KOPT-K1 (cell line): Measurements from ENCODE around the gene LBHD2.

Source experiments
- H3K27ac ChIP-seq: fragments of 200-600 bp; sonication (generic); 2 replicates; pipeline ENCODE4 v1.5.1; 2016; ENCODE audit warnings: antibody characterized with exemption, mild to moderate bottlenecking, low read depth, low read length; ENCODE audit not compliant: poor library complexity, severe bottlenecking
- H3K36me3 ChIP-seq: fragments of 200-600 bp; sonication (generic); 2 replicates; pipeline ENCODE4 v1.5.1; 2017; ENCODE audit warnings: antibody characterized with exemption, mild to moderate bottlenecking, low read length, moderate library complexity; ENCODE audit not compliant: insufficient read depth
- H3K9me3 ChIP-seq: fragments of 200-600 bp; sonication (generic); 2 replicates; pipeline ENCODE4 v1.5.1; 2017; ENCODE audit warnings: antibody characterized with exemption, low read length, mild to moderate bottlenecking; ENCODE audit not compliant: insufficient read depth, poor library complexity, severe bottlenecking

The LBHD2 gene

DNA sequence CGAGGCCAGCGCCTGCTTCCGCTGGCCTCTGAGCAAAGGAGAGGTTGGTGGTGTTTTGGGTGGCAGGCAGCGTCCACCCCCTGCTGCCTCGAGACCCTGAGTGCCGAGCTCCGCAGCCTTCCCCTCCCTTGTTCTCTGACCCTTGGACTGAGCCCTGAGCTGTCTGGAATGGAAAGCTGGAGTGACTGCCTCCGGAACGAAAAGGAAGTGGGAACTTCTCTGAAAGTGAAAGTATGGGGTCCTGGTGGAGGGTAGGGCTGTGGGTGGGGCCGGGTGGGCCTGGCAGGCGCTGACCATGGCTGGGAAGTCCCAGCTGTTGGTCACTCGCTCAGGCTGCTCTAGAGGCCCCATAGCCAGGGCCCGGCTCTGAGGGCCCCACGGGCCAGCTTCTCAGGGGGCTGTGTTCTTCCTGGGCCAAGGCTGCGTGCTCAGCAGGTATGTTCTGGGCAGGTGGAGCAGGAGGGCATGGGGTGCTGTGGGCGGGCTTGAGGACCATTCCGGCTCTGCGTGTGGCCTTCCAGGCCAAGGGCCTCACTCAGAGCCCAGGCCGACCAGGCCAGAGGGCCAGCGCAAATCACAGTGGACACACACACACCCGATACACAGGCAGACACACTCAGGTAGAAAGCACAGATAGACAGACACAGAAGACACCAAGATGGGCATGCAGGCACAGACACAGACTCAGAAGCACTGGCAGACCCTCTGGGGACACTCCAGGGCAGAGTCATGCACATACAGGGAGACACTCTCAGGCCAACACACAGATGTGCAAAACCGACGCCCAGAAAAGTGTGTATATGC is 10.6 kb downstream of the LBHD2 start, which contains the start of gene EXOC3L4:
TSS of gene EXOC3L4 (plus strand) at position 320 of the 804 bp plus-strand sequence. CDS start 5,495 bp downstream, outside the sequence.
- no peaks in the 10 kb centered on the region for H3K9me3 ChIP-seq
- no peaks in the 10 kb centered on the region for H3K36me3 ChIP-seq
- no peak within 1 kb of the TSS for H3K27ac ChIP-seq

DNA sequence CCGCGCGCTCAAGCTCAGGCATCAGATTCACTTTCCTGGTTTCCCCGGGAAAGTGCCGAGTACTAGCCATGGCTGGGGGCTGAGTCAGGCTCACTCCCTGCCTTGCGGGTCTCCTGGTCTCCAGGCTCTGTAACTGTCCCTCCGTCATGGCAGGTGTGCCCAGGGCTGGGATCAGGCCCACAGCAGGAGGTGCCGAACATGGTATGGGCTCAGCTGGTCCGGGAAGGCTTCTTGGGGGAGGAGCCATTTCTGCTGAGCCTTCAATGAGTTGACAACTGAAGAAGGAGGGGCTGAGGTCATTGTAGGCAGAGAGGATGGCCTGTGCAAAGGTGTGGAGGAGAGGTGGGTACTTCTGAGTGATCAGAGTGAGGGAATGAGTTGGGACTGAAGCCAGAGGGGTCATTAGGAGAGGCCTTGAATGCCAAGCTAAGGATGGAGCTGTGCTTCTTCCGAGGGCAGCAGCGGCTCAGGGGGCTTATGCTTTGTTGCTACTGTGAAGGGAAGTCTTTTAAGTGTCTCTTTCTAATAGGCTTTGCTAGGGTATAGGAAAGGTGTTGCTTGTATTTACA is 11.3 kb downstream of the LBHD2 start:
- H3K36me3 ChIP-seq = no peaks in the 10 kb centered on the region
- no peaks in the 10 kb centered on the region for H3K9me3 ChIP-seq
- H3K27ac ChIP-seq = no peak overlapping the region

- Histone ChIP-seq H3K36me3 (no peaks in the 10 kb centered on the region), H3K27ac (no peak overlapping the region), H3K9me3 (no peaks in the 10 kb centered on the region)
Observed at GRCh38 chr14:103096387-103096786, 12.4 kb downstream of the LBHD2 start.

- no peaks in the 10 kb centered on the region for H3K9me3 ChIP-seq
- H3K27ac ChIP-seq = no peak overlapping the region
- H3K36me3 ChIP-seq = no peaks in the 10 kb centered on the region
Observed at GRCh38 chr14:103097244-103097993, 13.4 kb downstream of the LBHD2 start.

- H3K36me3 ChIP-seq = no peaks in the 10 kb centered on the region
- no peaks in the 10 kb centered on the region for H3K9me3 ChIP-seq
- no peak overlapping the region for H3K27ac ChIP-seq
Observed at GRCh38 chr14:103097994-103098957, 14.3 kb downstream of the LBHD2 start.

- Histone ChIP-seq H3K36me3 (no peaks in the 10 kb centered on the region), H3K27ac (no peak overlapping the region), H3K9me3 (no peaks in the 10 kb centered on the region)
Observed at GRCh38 chr14:103099081-103099732, 15.2 kb downstream of the LBHD2 start.

DNA sequence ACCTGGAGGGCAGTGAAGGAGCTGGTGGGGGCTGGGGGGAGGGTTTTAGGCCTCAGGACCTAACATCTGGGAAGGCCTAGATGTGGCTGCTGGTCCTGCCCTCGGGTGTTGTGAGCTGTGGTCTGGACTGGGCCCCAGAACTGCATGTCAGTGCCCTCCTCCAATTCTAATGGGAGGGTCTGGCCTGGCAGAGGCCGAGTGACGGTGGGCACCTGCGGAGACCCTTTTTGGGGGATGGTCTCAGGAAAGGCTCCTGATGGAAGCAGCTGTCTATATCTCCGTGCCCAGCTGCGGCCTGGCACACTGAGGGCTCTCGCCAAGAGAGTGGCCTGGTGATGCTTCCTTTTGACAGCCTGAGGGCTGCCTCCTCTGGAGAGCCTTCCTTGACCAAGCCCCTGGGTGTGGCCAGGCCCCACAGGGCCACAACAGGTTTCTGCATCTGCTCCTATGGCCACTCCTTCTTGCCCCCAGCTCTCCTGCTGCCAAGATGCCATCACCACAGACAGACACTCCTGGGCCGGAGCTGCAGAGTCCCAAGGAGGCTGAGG is 15.8 kb downstream of the LBHD2 start:
- H3K9me3 ChIP-seq = no peaks in the 10 kb centered on the region
- no peaks in the 10 kb centered on the region for H3K36me3 ChIP-seq
- H3K27ac ChIP-seq = no peak overlapping the region

DNA sequence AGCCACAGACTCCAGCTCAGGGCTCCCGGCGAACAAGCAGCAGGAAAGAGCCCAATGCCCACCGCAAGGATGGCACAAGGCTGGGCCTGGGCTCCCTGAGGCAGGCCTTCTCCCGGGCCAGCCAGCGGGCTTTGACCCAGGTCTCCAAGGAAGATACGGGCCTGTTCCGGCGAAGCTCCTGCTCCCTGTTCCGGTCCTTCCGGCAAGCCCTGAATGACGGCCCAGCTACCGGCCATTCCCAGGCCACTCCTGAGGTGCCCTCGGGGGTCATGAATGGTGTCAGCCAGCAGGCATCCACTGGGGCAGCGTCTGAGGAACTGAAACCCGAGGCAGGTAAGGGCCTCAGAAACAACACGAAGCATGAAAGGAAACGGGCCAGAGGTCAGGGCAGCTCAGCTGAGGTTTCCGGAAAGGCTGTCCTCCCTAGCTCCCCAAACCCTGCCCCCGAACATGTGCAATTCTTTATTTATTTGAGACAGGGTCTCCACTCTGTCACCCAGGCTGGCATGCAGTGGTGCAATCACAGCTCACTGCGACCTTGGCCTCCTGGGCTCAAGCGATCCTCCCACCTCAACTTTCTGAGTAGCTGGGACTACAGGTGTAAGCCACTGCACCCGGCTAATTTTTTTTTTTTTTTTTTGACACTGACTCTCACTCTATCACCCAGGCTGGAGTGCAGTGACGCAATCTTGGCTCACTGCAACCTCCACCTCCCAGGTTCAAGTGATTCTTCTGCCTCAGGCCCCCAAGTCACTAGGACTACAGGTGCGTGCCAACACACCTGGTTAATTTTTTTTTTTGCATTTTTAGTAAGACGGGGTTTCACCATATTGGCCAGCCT is 16.5 kb downstream of the LBHD2 start:
- H3K27ac ChIP-seq = no peak overlapping the region
- H3K9me3 ChIP-seq = no peaks in the 10 kb centered on the region
- no peaks in the 10 kb centered on the region for H3K36me3 ChIP-seq

DNA sequence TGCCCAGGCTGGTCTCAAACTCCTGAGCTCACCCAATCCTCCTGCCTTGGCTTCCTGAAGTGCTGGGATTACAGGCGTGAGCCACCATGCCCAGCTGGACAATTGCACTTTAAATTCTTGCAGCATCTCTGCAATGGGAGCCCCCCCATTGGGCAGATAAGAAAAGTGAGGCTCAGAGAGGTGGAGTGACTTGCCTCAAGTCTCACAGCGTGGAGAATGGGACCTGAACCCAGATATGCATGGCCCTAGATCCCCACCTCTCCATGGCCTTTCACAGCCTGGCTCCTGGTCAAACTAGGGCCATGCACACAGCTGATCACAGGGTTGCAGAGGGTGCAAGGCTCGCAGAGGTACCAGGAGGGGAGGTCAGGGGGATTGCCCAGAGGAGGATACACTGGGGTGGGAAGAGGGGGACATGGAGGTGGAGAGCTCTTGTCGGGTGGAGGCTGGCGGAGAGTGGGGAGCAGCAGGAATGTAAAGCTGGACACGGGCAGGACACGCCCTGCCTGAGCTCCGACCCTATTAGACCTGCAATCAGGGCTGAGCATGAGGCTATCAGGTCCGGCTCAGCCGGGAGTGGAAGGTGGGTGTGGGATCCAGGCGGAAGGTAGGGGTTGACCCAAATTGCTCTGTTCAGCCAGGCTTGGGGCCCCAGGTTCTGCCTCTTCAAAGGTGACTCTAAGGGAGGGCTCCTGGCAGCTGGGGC is 17.4 kb downstream of the LBHD2 start:
- Histone ChIP-seq H3K27ac (no peak overlapping the region), H3K9me3 (no peaks in the 10 kb centered on the region)

DNA sequence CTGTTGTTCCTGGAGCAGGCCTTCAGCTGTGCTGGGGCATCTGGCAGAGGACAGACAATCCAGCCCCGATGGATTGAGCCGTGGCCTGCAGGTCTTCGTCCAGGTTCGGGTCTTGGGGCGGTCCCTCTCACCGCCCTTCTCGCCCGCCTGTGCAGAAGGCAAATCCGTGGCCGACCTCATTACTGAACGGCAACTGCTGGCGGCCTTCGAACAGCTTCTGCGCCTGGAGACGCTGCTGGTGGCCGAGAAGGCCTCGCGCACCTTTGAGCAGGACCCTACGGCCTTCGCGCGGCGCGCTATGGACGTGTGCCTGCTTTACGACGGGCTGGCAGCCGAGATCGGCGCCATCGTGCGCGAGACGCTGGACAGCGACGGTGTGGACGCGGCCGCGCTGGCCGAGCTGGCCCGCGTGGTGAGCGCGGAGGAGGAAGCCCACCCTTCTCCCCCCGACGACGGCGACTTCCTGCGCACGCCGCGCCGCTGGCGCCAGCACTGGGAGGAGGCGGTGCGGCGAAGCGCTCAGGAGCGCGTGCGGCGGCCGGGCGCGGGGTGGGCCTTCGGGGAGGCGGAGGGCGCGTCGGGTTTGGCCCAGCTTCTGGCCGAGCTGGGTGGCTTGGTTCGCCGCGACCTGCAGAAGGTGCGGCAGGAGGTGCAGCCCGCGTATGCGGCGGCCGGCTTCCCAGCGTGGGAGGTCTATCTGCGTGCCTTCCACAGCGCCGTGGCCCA is 18.1 kb downstream of the LBHD2 start:
- Histone ChIP-seq H3K27ac (no peak overlapping the region), H3K36me3 (no peaks in the 10 kb centered on the region), H3K9me3 (no peaks in the 10 kb centered on the region)

More for the DNA sequence above, 17.4 kb downstream of the LBHD2 start:
- no peaks in the 10 kb centered on the region for H3K36me3 ChIP-seq

- no peaks in the 10 kb centered on the region for H3K9me3 ChIP-seq
- H3K27ac ChIP-seq = no peak overlapping the region
- no peaks in the 10 kb centered on the region for H3K36me3 ChIP-seq
Observed at GRCh38 chr14:103102689-103103260, 18.8 kb downstream of the LBHD2 start.
